NCI-H446 (cell line): ENCODE measurements around the gene HMX1.

Experiments
- DNase-seq, 2 experiments: peaks; one replicate each; lab custom pipeline; 2025; lab: John Stamatoyannopoulos, UW

The HMX1 gene

GRCh38 chr4:8856835-8857621 is 14.6 kb downstream of the HMX1 start:
- no peak for DNase-seq

- no peak for DNase-seq
Measured at GRCh38 chr4:8855818-8856245, 15.8 kb downstream of the HMX1 start.

GRCh38 chr4:8854931-8855330 is 16.7 kb downstream of the HMX1 start:
- DNase-seq = no peak

- DNase-seq = no peak
Measured at GRCh38 chr4:8854016-8854415, 17.6 kb downstream of the HMX1 start.

- DNase-seq = no peak
Measured at GRCh38 chr4:8853249-8853648, 18.4 kb downstream of the HMX1 start.

GRCh38 chr4:8852118-8852704 is 19.4 kb downstream of the HMX1 start:
- no peak for DNase-seq

GRCh38 chr4:8851321-8852117 is 20.1 kb downstream of the HMX1 start:
- DNase-seq = no peak

- no peak for DNase-seq
Measured at GRCh38 chr4:8850830-8851188, 20.8 kb downstream of the HMX1 start.

- DNase-seq = no peak
Measured at GRCh38 chr4:8850074-8850829, 21.4 kb downstream of the HMX1 start.

- DNase-seq = no peak
Measured at GRCh38 chr4:8849266-8850073, 22.2 kb downstream of the HMX1 start.

GRCh38 chr4:8848507-8849265 is 23.0 kb downstream of the HMX1 start:
- DNase-seq = no peak

- no peak for DNase-seq
Measured at GRCh38 chr4:8847764-8848163, 23.9 kb downstream of the HMX1 start.

GRCh38 chr4:8847331-8847730 is 24.3 kb downstream of the HMX1 start:
- DNase-seq = no peak

- no peak for DNase-seq
Measured at GRCh38 chr4:8846826-8847225, 24.8 kb downstream of the HMX1 start.

- DNase-seq = no peak
Measured at GRCh38 chr4:8846046-8846720, 25.5 kb downstream of the HMX1 start.

- DNase-seq = no peak
Measured at GRCh38 chr4:8844976-8845690, 26.5 kb downstream of the HMX1 start.

- no peak for DNase-seq
Measured at GRCh38 chr4:8843597-8843996, 28.0 kb downstream of the HMX1 start.

GRCh38 chr4:8842614-8843013 is 29.0 kb downstream of the HMX1 start:
- DNase-seq = no peak

- DNase-seq = no peak
Measured at GRCh38 chr4:8841678-8842268, 29.9 kb downstream of the HMX1 start.
